Measurements from ENCODE around the gene SGMS1.

Gene SGMS1

GRCh38 chr10:50395851-50396250 is 227.9 kb downstream of the SGMS1 start:
- no peak for DNase-seq (ENCODE audit: low spot score)
- in situ Hi-C loops (cut with MboI; ENCODE audit: low sequenced_read_pairs, unreplicated experiment) = no loop called here
- no peak for TF ChIP-seq CTCF (IDR thresholded peaks at IDR 0.05; ENCODE audit: borderline replicate concordance, control extremely low read depth, extremely low read depth, insufficient read depth, missing control alignments)

DNA sequence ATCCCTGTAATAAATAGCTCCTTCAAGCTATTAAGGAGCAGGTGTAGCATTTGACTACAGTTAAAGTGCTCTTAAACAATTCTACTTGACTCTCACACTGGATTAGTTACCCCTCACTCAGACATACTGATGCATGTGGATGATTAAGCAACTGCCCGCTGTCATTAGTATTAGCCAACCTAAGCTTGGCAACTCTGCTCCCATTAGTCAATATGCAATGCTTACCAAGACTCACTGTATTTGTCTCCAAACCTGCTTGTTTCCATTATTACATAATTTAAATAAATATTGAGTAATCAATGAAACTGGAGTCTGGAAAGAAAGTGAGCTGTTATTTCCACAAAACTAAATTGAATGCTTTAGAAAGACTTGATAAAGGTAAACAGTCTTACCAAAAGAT is 228.5 kb downstream of the SGMS1 start:
- DNase-seq (ENCODE audit: low spot score) = no peak
- no peak for TF ChIP-seq CTCF (IDR thresholded peaks at IDR 0.05; ENCODE audit: borderline replicate concordance, control extremely low read depth, extremely low read depth, insufficient read depth, missing control alignments)
- in situ Hi-C loops (cut with MboI; ENCODE audit: low sequenced_read_pairs, unreplicated experiment) = no loop called here

DNA sequence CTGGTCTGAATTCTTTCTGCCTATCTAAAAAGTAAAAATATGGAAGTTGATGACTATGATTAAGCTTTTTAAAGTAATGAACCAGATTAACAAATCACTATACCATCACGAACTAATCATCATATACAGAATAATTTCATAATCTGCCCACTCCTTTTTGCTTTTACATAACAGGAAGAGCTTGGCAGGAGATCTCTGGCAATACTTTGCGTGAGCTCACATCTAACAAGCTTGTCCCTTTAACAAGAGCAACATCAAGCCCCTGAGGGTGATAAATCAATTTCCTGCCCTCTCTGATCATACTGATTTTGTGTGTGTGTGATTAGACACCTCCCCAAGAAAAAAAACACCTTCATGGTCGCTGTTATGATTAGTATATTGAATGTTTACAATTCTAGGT is 228.9 kb downstream of the SGMS1 start:
- DNase-seq (ENCODE audit: low spot score) = no peak
- TF ChIP-seq CTCF (IDR thresholded peaks at IDR 0.05; ENCODE audit: borderline replicate concordance, control extremely low read depth, extremely low read depth, insufficient read depth, missing control alignments) = no peak
- in situ Hi-C loops (cut with MboI; ENCODE audit: low sequenced_read_pairs, unreplicated experiment) = no loop called here

GRCh38 chr10:50393784-50394467 is 229.8 kb downstream of the SGMS1 start:
- in situ Hi-C loops (cut with MboI; ENCODE audit: low sequenced_read_pairs, unreplicated experiment) = no loop called here
- TF ChIP-seq CTCF (IDR thresholded peaks at IDR 0.05; ENCODE audit: borderline replicate concordance, control extremely low read depth, extremely low read depth, insufficient read depth, missing control alignments) = no peak
- DNase-seq (ENCODE audit: low spot score) = no peak

- DNase-seq (ENCODE audit: low spot score) = no peak
- TF ChIP-seq CTCF (IDR thresholded peaks at IDR 0.05; ENCODE audit: borderline replicate concordance, control extremely low read depth, extremely low read depth, insufficient read depth, missing control alignments) = no peak
- in situ Hi-C loops (cut with MboI; ENCODE audit: low sequenced_read_pairs, unreplicated experiment) = no loop called here
These were observed 230.6 kb downstream of the SGMS1 start for GRCh38 chr10:50392966-50393718.

- in situ Hi-C loops (cut with MboI; ENCODE audit: low sequenced_read_pairs, unreplicated experiment) = no loop called here
- no peak for DNase-seq (ENCODE audit: low spot score)
- TF ChIP-seq CTCF (IDR thresholded peaks at IDR 0.05; ENCODE audit: borderline replicate concordance, control extremely low read depth, extremely low read depth, insufficient read depth, missing control alignments) = no peak
These were observed 231.3 kb downstream of the SGMS1 start for GRCh38 chr10:50392426-50392825.

Data from GM13976 (cell line).